GM18861 (cell line): ENCODE measurements around the gene CT45A2.
"Not testable (repeated sequence)": the region's sequence is repeated elsewhere in the genome, so short reads cannot be mapped to it uniquely, and the experiment has no call there.

Experiments used
- ATAC-seq: cut with Tn5 transposase; IDR thresholded peaks from one replicate; pipeline ENCODE4 v1.9.1; 2021; ENCODE audit not compliant: unreplicated experiment

The CT45A2 gene

GRCh38 chrX:135819912-135820311 is at the start of gene CT45A2:
Gene CT45A2, minus strand, starts transcription at chrX:135820012. Its CDS starts 3,747 bp downstream, at chrX:135816265.
- ATAC-seq, result not testable (repeated sequence)

DNA sequence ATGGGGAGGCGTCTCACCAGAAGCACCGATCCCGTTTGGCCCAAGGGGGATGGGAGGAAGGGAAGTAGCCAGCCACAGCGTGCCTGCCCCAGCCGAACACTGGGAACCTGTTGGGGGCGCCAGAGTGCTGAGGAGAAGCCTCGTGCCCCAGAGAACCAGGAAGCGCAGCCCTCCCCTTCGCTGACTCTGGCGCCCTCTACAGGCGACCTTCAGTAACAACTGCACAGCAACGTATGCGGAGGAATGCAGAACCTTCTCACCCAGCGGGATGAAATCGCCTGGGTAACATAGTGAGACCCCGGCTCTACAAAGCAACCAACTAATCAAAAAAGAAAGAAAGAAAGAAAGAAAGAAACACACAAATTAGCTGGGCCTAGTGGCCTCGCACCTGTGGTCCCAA is 34.6 kb upstream of the CT45A2 start, which contains the start of gene CT45A8:
Gene CT45A8 (minus strand): TSS at position 101 of the 400 bp plus-strand sequence. CDS start 3,755 bp downstream, outside the sequence.
- not testable (repeated sequence) for ATAC-seq

- not testable (repeated sequence) for ATAC-seq
Observed at GRCh38 chrX:135837180-135837579, 17.4 kb upstream of the CT45A2 start, which contains the start of gene CT45A7. Gene CT45A7, minus strand, starts transcription at chrX:135837280. Its CDS starts 3,747 bp downstream, at chrX:135833533.

DNA sequence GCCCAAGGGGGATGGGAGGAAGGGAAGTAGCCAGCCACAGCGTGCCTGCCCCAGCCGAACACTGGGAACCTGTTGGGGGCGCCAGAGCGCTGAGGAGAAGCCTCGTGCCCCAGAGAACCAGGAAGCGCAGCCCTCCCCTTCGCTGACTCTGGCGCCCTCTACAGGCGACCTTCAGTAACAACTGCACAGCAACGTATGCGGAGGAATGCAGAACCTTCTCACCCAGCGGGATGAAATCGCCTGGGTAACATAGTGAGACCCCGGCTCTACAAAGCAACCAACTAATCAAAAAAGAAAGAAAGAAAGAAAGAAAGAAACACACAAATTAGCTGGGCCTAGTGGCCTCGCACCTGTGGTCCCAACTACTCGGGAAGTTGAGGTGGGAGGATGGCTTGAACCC is 17.1 kb downstream of the CT45A2 start, which contains the start of gene CT45A6:
Gene CT45A6 (minus strand): TSS at position 101 of the 400 bp plus-strand sequence. CDS start 3,794 bp downstream, outside the sequence.
- ATAC-seq, result not testable (repeated sequence)

- not testable (repeated sequence) for ATAC-seq
Observed at GRCh38 chrX:135785403-135785802, 34.4 kb downstream of the CT45A2 start, which contains the start of gene CT45A5. Gene CT45A5, minus strand, starts transcription at chrX:135785503. Its CDS starts 3,774 bp downstream, at chrX:135781729.

GRCh38 chrX:135768091-135768490 is 51.7 kb downstream of the CT45A2 start, which contains the start of gene CT45A3:
Gene CT45A3, minus strand, starts transcription at chrX:135768191. Its CDS starts 3,747 bp downstream, at chrX:135764444.
- ATAC-seq, result not testable (repeated sequence)
